WTC11 (cell line): ENCODE data around the gene LARGE1. TPM values are rescaled to one million over a fixed set of nuclear protein-coding genes. Genes with fewer than 3 reads are reported as not detected.

Experiments used
- ATAC-seq: fragments of 200-7000 bp; cut with Tn5 transposase; 2 replicates; pipeline ENCODE4 v1.10.0; 2021; ENCODE audit warnings: mild to moderate bottlenecking, moderate library complexity
- CTCF ChIA-PET: fragments of 300-600 bp; sonication (Branson Sonifier 250); formaldehyde crosslinking; loops from one replicate; lab custom pipeline; 2021; ENCODE audit warnings: antibody characterized with exemption; lab: Charles Lee
- POLR2A ChIA-PET: fragments of 350-600 bp; sonication (Branson Sonifier 250); formaldehyde crosslinking; loops from one replicate; lab custom pipeline; 2021; ENCODE audit warnings: antibody characterized with exemption; lab: Charles Lee
- DNase-seq: peaks from one replicate; pipeline ENCODE4 v3.0.0; 2021; ENCODE audit warnings: low spot score
- H3K27ac Mint-ChIP-seq: 2 replicates; pipeline ENCODE4 v1.8.0; 2021; ENCODE audit warnings: mixed read lengths
- H3K27me3 Mint-ChIP-seq: 2 replicates; pipeline ENCODE4 v1.8.0; 2021; ENCODE audit warnings: low read depth, mild to moderate bottlenecking, moderate library complexity, mixed read lengths
- H3K36me3 Mint-ChIP-seq: 2 replicates; pipeline ENCODE4 v1.8.0; 2021; ENCODE audit warnings: mixed read lengths
- H3K4me1 Mint-ChIP-seq: 2 replicates; pipeline ENCODE4 v1.8.0; 2022; ENCODE audit warnings: mixed read lengths
- H3K4me3 Mint-ChIP-seq: 2 replicates; pipeline ENCODE4 v1.8.0; 2021; ENCODE audit warnings: mild to moderate bottlenecking, moderate library complexity, mixed read lengths
- H3K9me3 Mint-ChIP-seq: 2 replicates; pipeline ENCODE4 v1.8.0; 2021; ENCODE audit warnings: mixed read lengths
- AR ChIP-seq: fragments of 250-450 bp; sonication (Bioruptor Pico); IDR thresholded peaks from 2 replicates; pipeline ENCODE4 v1.9.0; 2021; ENCODE audit warnings: mild to moderate bottlenecking
- ATF2 ChIP-seq: sonication (generic); formaldehyde crosslinking; IDR thresholded peaks from 2 replicates; pipeline ENCODE4 v1.8.1; 2022; ENCODE audit warnings: low read depth, missing genetic modification reagents, borderline replicate concordance
- CREB1 ChIP-seq: sonication (generic); formaldehyde crosslinking; IDR thresholded peaks from 2 replicates; pipeline ENCODE4 v1.8.0; 2023; ENCODE audit warnings: mild to moderate bottlenecking, missing genetic modification reagents
- CTCF ChIP-seq: fragments of 200-600 bp; IDR thresholded peaks from 2 replicates; pipeline ENCODE4 v1.8.0; 2022; ENCODE audit warnings: antibody characterized with exemption
- FOXJ3 ChIP-seq: sonication (generic); formaldehyde crosslinking; IDR thresholded peaks from 2 replicates; pipeline ENCODE4 v1.9.0; 2021; ENCODE audit warnings: missing genetic modification reagents, mild to moderate bottlenecking, borderline replicate concordance
- GABPB1 ChIP-seq: sonication (generic); formaldehyde crosslinking; IDR thresholded peaks from 2 replicates; pipeline ENCODE4 v1.8.1; 2023; ENCODE audit warnings: mild to moderate bottlenecking, missing genetic modification reagents
- JUN ChIP-seq: sonication (generic); formaldehyde crosslinking; IDR thresholded peaks from 2 replicates; pipeline ENCODE4 v1.8.0; 2023; ENCODE audit warnings: mild to moderate bottlenecking, missing genetic modification reagents
- PRDM15 ChIP-seq: sonication (generic); formaldehyde crosslinking; IDR thresholded peaks from 2 replicates; pipeline ENCODE4 v1.8.0; 2022; ENCODE audit warnings: missing genetic modification reagents
- PRRX2 ChIP-seq: fragments of 250-450 bp; sonication (Bioruptor Pico); IDR thresholded peaks from 2 replicates; pipeline ENCODE4 v1.8.0; 2021; ENCODE audit warnings: mild to moderate bottlenecking
- SOX15 ChIP-seq: fragments of 250-450 bp; sonication (Bioruptor Pico); IDR thresholded peaks from 2 replicates; pipeline ENCODE4 v1.9.0; 2021; ENCODE audit warnings: mild to moderate bottlenecking
- ZBTB43 ChIP-seq: sonication (generic); formaldehyde crosslinking; IDR thresholded peaks from 2 replicates; pipeline ENCODE4 v1.8.1; 2023; ENCODE audit warnings: mild to moderate bottlenecking, missing genetic modification reagents
- ZNF317 ChIP-seq: sonication (generic); formaldehyde crosslinking; IDR thresholded peaks from 2 replicates; pipeline ENCODE4 v1.8.1; 2023; ENCODE audit warnings: low read depth, mild to moderate bottlenecking, moderate library complexity, missing genetic modification reagents, borderline replicate concordance
- ZNF416 ChIP-seq: fragments of 250-450 bp; sonication (Bioruptor Pico); IDR thresholded peaks from 2 replicates; pipeline ENCODE4 v1.9.0; 2021; ENCODE audit warnings: mild to moderate bottlenecking, inconsistent platforms
- ZSCAN18 ChIP-seq: fragments of 250-450 bp; sonication (Bioruptor Pico); IDR thresholded peaks from 2 replicates; pipeline ENCODE4 v2.1.2; 2022; ENCODE audit warnings: mild to moderate bottlenecking, moderate library complexity
- total RNA-seq: library from RNA; stranded (reverse); gene quantifications from 3 replicates; pipeline ENCODE4 v1.2.3, GENCODE V29; 2021

LARGE1 gene
- total RNA-seq, 1 experiment from 2014 or later: 72.6 TPM

GRCh38 chr22:33385611-33386010 lies 534.7 kb downstream of the LARGE1 start:
- no peak overlapping the region for H3K4me3 Mint-ChIP-seq
- H3K4me1 Mint-ChIP-seq: no peaks in the 10 kb centered on the region
- 0 out of 2 replicates have a peak, but pooled peaks cover 3% of the 10 kb centered on the region for H3K9me3 Mint-ChIP-seq
- ATAC-seq (no peak), DNase-seq (no peak)
- TF ChIP-seq CREB1 (CRISPR knock-in tag) (no peak), GABPB1 (CRISPR knock-in tag) (no peak), PRRX2 (CRISPR knock-in tag) (no peak), ZSCAN18 (CRISPR knock-in tag) (no peak), FOXJ3 (CRISPR knock-in tag) (no peak), SOX15 (CRISPR knock-in tag) (no peak), AR (CRISPR knock-in tag) (no peak), CTCF (no peak), PRDM15 (CRISPR knock-in tag) (no peak), ATF2 (no peak), JUN (CRISPR knock-in tag) (no peak), ZNF416 (CRISPR knock-in tag) (no peak), ZBTB43 (CRISPR knock-in tag) (no peak), ZNF317 (CRISPR knock-in tag) (no peak)
- CTCF ChIA-PET: no interaction called here
- no peak overlapping the region for H3K27ac Mint-ChIP-seq
- H3K36me3 Mint-ChIP-seq: peaks cover 30% of the 10 kb centered on the region
- no peaks in the 10 kb centered on the region; the same call in 1 of the 2 replicates for H3K27me3 Mint-ChIP-seq
- POLR2A ChIA-PET: interaction anchor here (0.6 kb wide), 1 partner anchor 365 kb away, joined by 3 read pairs; no protein-coding TSS in a partner anchor
